Testis (tissue), 3 donors: ENCODE measurements around the gene ELL2. TPM values are rescaled to one million over a fixed set of nuclear protein-coding genes. Genes with fewer than 3 reads are reported as not detected.

Source experiments
- DNase-seq: peaks from one replicate; pipeline ENCODE4 v3.0.0-alpha.2; 2019
- H3K27ac ChIP-seq, 2 donors: fragments of 200-600 bp; sonication (generic); one replicate each; pipeline ENCODE4 v1.5.1; 2019
- H3K27me3 ChIP-seq: fragments of 200-600 bp; sonication (generic); one replicate; pipeline ENCODE4 v1.5.1; 2019
- H3K36me3 ChIP-seq: fragments of 200-600 bp; sonication (generic); one replicate; pipeline ENCODE4 v1.5.1; 2017; ENCODE audit warnings: low read depth; ENCODE audit errors: missing control alignments
- H3K4me1 ChIP-seq: fragments of 200-600 bp; sonication (generic); one replicate; pipeline ENCODE4 v1.5.1; 2019
- H3K4me3 ChIP-seq, 2 donors: fragments of 200-600 bp; sonication (generic); one replicate each; pipeline ENCODE4 v1.5.1; 2017 to 2019
- H3K9me3 ChIP-seq: fragments of 200-600 bp; sonication (generic); one replicate; pipeline ENCODE4 v1.5.1; 2017
- CTCF ChIP-seq, 3 experiments: fragments of 450-650 bp in 2 of 3; fragments of 200-600 bp in 1 of 3; sonication (generic) in 1 of 3; IDR thresholded peaks; one replicate each; pipeline ENCODE4 v1.5.1; 2016 to 2019; ENCODE audit warnings: antibody characterized with exemption in 3 of 3, mild to moderate bottlenecking in 2 of 3, moderate library complexity in 1 of 3
- POLR2A ChIP-seq: fragments of 450-650 bp; IDR thresholded peaks from one replicate; pipeline ENCODE4 v1.6.1; 2017; ENCODE audit warnings: antibody characterized with exemption, mild to moderate bottlenecking, moderate library complexity
- WGBS, 2 donors: methylation state at CpG; one replicate each; pipeline ENCODE4 v1.1.5; 2018; 5-methylcytosine and 5-hydroxymethylcytosine counted together
- intact Hi-C: fragments of 100-400 bp; cut with DNase I; formaldehyde crosslinking; loops from one replicate; pipeline ENCODE4 v1.15.1; 2023; ENCODE audit warnings: low total_unique reads
- polyA plus RNA-seq: library from polyadenylated mRNA; stranded (reverse); fragments of 350-450 nt; fragmentation: Illumina TruSeq; extraction: RNeasy Lipid Tissue Mini Kit (QIAGEN cat#74804); gene quantifications from one replicate; pipeline ENCODE4 v1.2.3, GENCODE V29; 2014; ENCODE audit warnings: low read depth, low replicate concordance; ENCODE audit not compliant: insufficient read depth
- total RNA-seq, 2 donors: library from RNA; depleted of rRNA; stranded (reverse); fragments of >200 nt; gene quantifications; one replicate each; pipeline ENCODE4 v1.2.3, GENCODE V29; 2016

Gene ELL2
- total and polyA plus RNA-seq, 3 donors from 2014 or later = 32.1 to 87.3 (median 78.9) TPM

- intact Hi-C loops = no loop called here
- no peak overlapping the region for H3K27ac ChIP-seq
- no peaks in the 10 kb centered on the region for H3K27me3 ChIP-seq
- no peaks in the 10 kb centered on the region for H3K4me1 ChIP-seq
- DNase-seq = no peak
- no peak for TF ChIP-seq CTCF (IDR thresholded peaks at IDR 0.05)
- no peaks in the 10 kb centered on the region for H3K36me3 ChIP-seq
- H3K4me3 ChIP-seq = no peak overlapping the region
- no peaks in the 10 kb centered on the region for H3K9me3 ChIP-seq
Observed at GRCh38 chr5:95934207-95934804, 27.3 kb downstream of the ELL2 start.

- DNase-seq = no peak
Observed at GRCh38 chr5:95932941-95933340, 28.7 kb downstream of the ELL2 start.

GRCh38 chr5:95931079-95931833, 30.4 kb downstream of the ELL2 start:
- no peak for DNase-seq
- Histone ChIP-seq H3K27ac (no peak overlapping the region), H3K9me3 (no peaks in the 10 kb centered on the region), H3K4me3 (no peak overlapping the region), H3K36me3 (no peaks in the 10 kb centered on the region), H3K4me1 (no peaks in the 10 kb centered on the region), H3K27me3 (no peaks in the 10 kb centered on the region)
- TF ChIP-seq POLR2A = no peak
- TF ChIP-seq CTCF (IDR thresholded peaks at IDR 0.05) = no peak
- intact Hi-C loops = no loop called here
- 86 to 90% methylated on average over 3 of the region's 3 CpGs for WGBS, 2 donors

More at GRCh38 chr5:95932941-95933340, 28.7 kb downstream of the ELL2 start:
- intact Hi-C loops = no loop called here
- TF ChIP-seq CTCF (IDR thresholded peaks at IDR 0.05) (no peak), POLR2A (no peak)
- H3K27me3 ChIP-seq = no peaks in the 10 kb centered on the region
- no peaks in the 10 kb centered on the region for H3K9me3 ChIP-seq
- no peak overlapping the region for H3K4me3 ChIP-seq
- H3K4me1 ChIP-seq = no peaks in the 10 kb centered on the region
- 76 to 81% methylated on average over 4 of the region's 4 CpGs for WGBS, 2 donors
- no peak overlapping the region for H3K27ac ChIP-seq
- no peaks in the 10 kb centered on the region for H3K36me3 ChIP-seq

- H3K36me3 ChIP-seq = no peaks in the 10 kb centered on the region
- TF ChIP-seq POLR2A (no peak), CTCF (IDR thresholded peaks at IDR 0.05) (no peak)
- intact Hi-C loops = no loop called here
- DNase-seq = no peak
- no peak overlapping the region for H3K4me3 ChIP-seq
- H3K27ac ChIP-seq = no peak overlapping the region
- no peaks in the 10 kb centered on the region for H3K4me1 ChIP-seq
- no peaks in the 10 kb centered on the region for H3K27me3 ChIP-seq
- no peaks in the 10 kb centered on the region for H3K9me3 ChIP-seq
- WGBS, 2 donors = 82 to 88% methylated on average over 4 of the region's 4 CpGs
Observed at GRCh38 chr5:95930141-95930930, 31.3 kb downstream of the ELL2 start.
